H54 (cell line): ENCODE results near the gene ZNF571.

Experiments
- DNase-seq: peaks from one replicate; pipeline ENCODE4 v3.0.0; 2011; ENCODE audit warnings: low spot score, mixed read lengths; ENCODE audit not compliant: insufficient read length
- FAIRE-seq: peaks from 3 replicates; lab custom pipeline; 2011; peaks lifted over from hg19 to GRCh38; lab: Jason Lieb, UNC
- POLR2A ChIP-seq: IDR thresholded peaks from 2 replicates; pipeline ENCODE4 v1.6.1; 2011; ENCODE audit warnings: low read depth, mild to moderate bottlenecking, low read length

ZNF571 gene

DNA sequence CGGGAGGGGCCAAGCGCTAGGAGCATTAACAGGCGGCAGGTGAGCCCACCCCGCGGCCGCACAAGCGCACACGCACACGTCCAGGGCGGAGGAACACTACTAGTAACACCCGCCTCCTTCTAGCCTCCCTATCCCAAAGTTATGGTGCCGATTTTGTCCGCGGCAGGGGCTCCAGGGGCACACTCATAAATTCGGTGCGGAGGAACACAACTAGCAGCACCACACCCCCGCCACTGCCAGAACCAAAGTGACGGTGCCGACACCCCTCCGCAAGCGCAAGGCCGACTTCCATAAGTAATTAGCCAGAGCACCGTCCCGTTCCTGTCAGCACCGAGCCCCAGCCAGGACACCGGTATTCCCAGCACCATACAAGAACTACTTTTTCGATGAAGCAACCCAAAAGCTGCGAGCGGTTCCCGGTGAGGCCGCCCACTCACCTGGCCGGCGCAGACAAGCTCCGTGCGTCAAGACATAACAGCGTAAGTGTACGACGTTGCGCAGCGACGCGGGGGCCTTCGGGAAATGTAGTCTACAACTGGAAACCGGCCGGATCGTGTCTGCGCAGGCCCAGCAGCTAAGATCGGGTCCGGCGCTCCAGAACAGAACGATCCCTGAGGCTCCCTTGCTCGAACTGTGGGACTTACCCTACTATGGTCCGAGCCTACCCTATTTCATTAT is at the start of gene ZNF571, which contains the start of gene ZNF540:
TSS of gene ZNF571 (minus strand) at position 489 of the 678 bp plus-strand sequence. CDS start 8,116 bp downstream, outside the sequence.
TSS of gene ZNF540 (plus strand) at position 573 of the 678 bp plus-strand sequence. CDS start 3,572 bp downstream, outside the sequence.
- peak; percentile 84 for DNase-seq
- peak; percentile 51 for TF ChIP-seq POLR2A
- FAIRE-seq = peak; percentile 97

DNA sequence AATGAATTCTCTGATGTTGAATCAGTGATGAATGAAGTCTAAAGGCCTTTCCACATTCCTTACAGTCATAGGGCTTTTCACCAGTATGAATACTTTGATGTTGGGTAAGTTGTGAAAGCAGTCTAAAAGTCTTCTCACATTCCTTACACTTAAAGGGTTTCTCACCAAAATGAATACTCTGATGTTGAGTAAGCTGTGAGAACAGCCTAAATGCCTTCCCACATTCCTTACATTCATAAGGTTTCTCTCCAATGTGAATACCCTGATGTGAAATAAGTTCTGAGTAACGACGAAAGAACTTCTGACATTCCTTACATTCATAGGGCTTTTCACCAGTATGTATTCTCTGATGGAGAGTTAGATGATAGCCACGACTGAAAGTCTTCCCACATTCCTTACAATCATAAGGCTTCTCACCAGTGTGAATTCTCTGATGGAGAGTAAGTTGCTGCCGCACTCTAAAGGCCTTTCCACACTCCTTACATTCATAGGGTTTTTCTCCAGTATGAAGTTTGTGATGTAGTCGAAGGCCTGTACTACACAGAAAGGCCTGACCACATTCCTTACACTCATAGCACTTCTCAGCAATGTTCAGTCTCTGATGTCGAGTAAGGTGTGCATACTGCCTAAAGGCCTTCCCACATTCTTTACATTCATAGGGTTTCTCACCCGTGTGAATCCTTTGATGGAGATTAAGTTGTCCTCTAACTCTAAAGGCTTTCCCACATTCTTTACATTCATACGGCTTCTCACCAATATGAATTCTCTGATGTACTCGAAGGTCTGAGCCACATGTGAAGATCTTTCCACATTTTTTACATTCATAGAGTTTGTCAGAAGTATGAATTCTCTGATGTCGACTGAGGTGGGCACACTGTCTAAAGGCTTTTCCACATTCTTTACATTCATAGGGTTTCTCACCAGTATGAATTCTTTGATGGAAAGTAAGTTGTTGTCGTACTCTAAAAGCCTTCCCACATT is 40.8 kb upstream of the ZNF571 start:
- FAIRE-seq = peak; percentile 68
- no peak for DNase-seq
- no peak for TF ChIP-seq POLR2A

GRCh38 chr19:37594982-37595382 is 390 bp upstream of the ZNF571 start:
- FAIRE-seq = no peak
- DNase-seq = peak; percentile 60
- no peak for TF ChIP-seq POLR2A

- DNase-seq (no peak), FAIRE-seq (no peak)
- no peak for TF ChIP-seq POLR2A
Measured at GRCh38 chr19:37593996-37594303, 642 bp downstream of the ZNF571 start.

DNA sequence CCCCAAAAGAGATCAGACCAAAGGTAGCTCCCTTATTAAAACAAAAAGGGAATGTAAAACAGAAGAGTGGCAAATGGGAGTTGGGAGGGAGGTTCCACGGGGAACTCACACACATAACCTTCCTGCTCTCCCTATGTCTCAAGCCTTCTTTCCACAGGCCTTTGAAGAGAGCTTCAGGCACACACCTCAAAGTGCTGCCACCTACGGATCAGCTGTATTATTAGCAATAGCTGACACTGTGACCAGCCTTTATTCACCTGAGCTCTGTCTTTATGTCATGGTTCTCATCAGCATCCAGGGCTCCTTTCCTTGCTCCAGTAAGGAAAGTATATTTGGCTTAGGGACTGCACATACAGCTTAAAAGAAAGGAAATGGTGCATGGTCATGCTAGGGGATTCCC is 11.3 kb downstream of the ZNF571 start:
- no peak for DNase-seq
- no peak for TF ChIP-seq POLR2A
- no peak for FAIRE-seq

DNA sequence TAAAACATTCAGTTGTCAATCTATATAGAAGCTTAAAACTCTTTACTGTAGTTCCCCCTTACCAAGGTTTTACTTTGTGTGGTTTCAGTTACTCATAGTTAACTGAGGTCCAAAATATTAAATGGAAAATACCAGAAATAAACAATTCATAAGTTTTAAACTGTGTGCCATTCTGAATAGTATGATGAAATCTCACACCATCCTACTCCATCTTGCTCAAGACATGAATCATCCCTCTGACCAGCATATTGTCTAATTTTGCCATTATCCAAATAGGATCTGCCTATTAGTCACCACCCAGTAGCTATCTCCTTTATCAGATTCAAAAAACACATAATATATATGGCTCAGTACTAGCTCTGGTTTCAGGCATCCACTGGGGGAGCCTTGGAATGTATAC is 22.4 kb downstream of the ZNF571 start:
- no peak for DNase-seq
- FAIRE-seq = peak; percentile 57
- no peak for TF ChIP-seq POLR2A

- DNase-seq (no peak), FAIRE-seq (no peak)
- TF ChIP-seq POLR2A = no peak
Measured at GRCh38 chr19:37565370-37565669, 29.3 kb downstream of the ZNF571 start.

- peak; percentile 69 for FAIRE-seq
- no peak for TF ChIP-seq POLR2A
- no peak for DNase-seq
Measured at GRCh38 chr19:37564624-37565369, 29.8 kb downstream of the ZNF571 start.

GRCh38 chr19:37563518-37563917 is 31.1 kb downstream of the ZNF571 start:
- no peak for FAIRE-seq

GRCh38 chr19:37551129-37551993 is 43.2 kb downstream of the ZNF571 start:
- FAIRE-seq = no peak
- no peak for TF ChIP-seq POLR2A
- DNase-seq = no peak

More at GRCh38 chr19:37563518-37563917, 31.1 kb downstream of the ZNF571 start:
- no peak for TF ChIP-seq POLR2A
- DNase-seq = no peak

GRCh38 chr19:37537391-37537947 is 57.1 kb downstream of the ZNF571 start:
- DNase-seq (no peak), FAIRE-seq (no peak)

DNA sequence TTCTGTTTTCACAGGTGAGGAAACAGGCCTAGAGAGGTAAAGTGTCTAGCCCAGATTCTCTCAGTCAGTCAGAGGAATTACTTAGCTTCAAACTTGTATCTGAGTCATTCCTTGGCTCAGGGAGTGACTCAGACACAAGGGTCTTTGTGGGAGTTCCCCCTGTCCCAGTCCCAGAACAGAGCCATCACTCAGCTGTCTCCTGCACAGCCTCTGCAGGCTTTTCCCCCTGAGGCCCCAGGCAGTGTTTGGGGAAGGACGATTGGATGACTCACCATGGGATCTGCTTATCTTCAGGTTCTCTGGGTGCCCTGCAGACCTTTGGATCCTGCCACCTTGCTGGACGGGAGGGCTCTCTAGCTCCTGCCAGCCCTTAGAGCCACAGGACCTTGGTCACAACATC is 74.7 kb downstream of the ZNF571 start:
- TF ChIP-seq POLR2A = no peak
- FAIRE-seq (no peak), DNase-seq (peak; percentile 33)

More at GRCh38 chr19:37537391-37537947, 57.1 kb downstream of the ZNF571 start:
- TF ChIP-seq POLR2A = no peak
